Activated CD8-positive, alpha-beta memory T cell treated with anti-CD3 and anti-CD28 coated beads, Interleukin-2, amount 50 U/mL, for 24 hours (primary cell): ENCODE data around the gene ZNF585A.
"Not testable (repeated sequence)": the region's sequence is repeated elsewhere in the genome, so short reads cannot be mapped to it uniquely, and the experiment has no call there.

Source experiments
- DNase-seq: peaks from one replicate; pipeline ENCODE4 v3.0.0-alpha.2; 2020; ENCODE audit errors: extremely low read depth

ZNF585A gene

DNA sequence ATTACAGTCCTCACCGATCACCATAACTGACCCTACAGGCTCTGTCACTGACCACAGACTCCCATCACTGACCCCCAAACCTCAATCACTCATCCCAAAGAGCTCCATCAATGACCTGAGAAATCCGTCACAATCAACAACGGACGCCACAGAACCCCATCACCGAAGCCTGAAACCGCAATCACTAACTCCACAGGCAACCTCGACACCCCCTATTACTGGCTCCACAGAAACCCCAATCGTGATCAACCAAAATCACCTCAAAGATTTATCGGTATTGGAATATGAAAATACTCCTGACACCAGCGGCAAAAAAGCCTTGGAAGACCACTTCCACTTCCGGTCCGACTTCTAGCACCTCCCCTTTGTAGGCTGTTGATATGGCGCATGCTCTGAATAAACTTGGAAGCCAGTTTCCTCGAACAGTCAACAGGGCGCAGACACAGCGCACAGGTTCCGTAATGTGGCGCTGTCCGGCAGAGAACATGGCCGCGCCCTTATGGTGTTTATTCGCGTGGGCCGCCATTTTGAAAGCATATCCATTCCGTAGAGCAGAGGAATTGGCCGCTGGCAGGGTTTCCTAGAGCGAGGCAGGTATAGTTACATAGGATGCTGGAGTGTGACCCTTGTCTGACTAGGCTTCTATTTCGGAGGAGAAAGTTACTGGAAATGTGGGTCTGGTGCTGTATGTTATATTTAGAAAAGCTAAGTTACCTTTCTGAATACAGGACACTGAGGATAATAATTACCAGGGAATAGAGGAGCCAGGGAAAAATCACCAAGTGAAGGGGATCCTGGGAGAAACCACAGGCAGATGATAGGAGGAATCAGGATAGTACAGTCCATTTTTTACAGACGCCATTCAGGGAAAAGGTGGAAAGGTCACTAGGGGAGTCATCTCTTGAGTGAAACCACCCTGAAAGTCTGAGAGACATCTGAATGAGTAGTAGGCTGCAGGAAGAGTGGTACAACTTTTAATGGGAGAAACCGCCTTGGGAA, at the start of gene ZNF585A:
TSS of gene ZNF585A (minus strand) at position 328 of the 999 bp plus-strand sequence. CDS start 2,785 bp downstream, outside the sequence.
- DNase-seq = peak; percentile 72

DNA sequence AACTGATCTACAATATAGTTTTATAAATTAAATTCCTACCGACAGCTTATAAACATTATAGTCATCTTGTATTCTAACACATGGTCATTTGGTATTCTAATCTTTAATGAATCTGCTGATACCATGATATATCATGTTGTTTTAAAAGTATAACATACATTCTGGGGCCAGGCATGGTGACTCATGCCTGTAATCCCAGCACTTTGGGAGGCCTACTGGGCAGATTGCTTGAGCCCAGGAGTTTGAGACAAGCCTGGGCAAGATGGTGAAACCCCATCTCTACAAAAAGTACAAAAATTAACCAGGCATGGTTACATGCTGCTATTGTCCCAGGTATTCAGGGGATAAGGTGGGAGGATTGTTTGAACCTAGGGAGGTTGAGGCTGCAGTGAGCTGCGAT, 48.6 kb upstream of the ZNF585A start:
- no peak for DNase-seq

DNA sequence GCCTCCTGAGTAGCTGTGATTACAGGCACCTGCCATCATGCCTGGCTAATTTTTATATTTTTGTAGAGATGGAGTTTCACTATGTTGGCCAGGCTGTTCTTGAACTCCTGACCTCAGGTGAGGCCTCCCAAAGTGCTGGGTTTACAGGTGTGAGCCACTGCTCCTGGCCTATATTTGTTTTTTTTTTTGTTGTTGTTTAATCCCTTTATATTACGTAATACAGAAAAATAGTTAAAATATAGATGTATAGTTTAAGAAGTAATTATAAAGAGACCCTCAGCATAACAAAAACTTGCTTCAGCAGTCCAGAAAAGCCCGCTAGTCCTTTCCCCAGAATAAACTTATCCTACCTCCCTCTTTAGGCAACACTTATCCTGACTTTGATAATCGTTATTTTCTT, 47.9 kb upstream of the ZNF585A start:
- DNase-seq = no peak

DNA sequence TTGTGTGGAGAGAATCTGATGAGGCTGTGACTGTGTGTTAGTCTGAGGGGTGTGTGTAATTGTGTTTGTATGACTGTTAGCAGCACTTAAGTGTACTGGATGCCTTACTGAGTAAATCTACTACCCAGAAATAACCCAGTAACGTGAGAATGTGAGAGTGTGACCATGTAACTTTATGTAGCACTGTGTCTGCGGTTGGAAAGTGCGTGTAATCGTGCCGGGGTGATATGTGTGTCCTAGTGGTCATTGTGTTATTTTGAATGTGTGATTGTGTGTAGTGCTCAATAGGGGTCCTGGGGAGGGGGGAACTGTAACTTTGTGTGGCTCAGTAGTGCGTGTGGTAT, 46.1 kb upstream of the ZNF585A start:
- DNase-seq = no peak

DNA sequence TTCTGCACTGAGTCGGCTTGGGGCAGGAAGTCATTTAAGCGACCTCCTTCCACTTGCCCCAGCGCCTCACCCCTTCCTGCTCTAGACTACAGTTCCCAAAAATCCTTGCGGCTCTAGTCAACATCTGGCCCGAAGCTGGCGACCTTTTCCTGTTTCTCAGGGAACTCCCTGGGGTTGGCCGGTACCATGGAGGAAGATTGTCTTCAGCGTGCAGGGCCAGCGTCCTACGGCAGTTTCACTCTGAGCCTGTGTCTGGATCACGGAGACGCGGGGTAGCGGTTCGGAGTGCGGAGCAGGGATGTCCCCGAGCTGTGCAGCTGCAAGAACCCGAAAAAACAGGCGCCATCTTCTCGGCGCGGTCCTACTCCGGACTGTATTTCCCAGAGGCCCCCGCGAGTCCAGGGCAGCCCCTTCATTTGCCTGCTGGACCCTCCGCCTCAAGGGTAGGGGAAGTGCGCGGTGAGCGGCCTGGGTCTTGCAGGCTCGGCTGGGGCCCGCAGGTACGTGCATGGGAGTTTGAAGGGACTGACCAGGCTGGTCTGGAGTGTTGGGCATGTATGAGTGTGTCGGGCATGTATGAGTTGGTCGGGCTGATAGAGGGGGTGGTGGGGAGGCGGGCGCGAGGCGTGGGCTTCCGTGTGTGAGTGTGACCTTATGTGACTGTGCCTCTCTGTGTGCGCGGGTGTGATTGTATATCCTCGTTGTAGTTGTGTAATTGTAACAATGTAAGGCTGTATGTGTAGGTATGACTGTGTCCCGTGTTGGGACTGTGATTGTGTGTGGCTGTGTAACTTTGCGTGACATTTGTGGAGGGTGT, 45.5 kb upstream of the ZNF585A start, which contains the start of gene ZNF383:
TSS of gene ZNF383 (plus strand) at position 440 of the 817 bp plus-strand sequence. CDS start 12,240 bp downstream, outside the sequence.
- DNase-seq = peak; percentile 63

DNA sequence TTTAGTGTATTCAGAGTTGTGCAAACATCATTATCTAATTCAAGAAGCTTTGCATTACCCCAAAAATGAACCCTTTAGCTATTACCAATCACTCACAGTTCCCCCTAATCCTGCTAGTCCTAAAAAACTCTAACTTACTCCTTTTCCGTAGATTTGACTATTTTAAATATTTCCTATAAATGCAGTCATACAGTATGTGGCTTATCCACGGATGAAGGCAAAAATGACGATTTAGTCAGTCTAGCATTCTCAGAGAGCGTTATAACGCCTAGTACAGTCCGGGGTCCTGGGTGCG, 44.9 kb upstream of the ZNF585A start:
- no peak for DNase-seq

DNA sequence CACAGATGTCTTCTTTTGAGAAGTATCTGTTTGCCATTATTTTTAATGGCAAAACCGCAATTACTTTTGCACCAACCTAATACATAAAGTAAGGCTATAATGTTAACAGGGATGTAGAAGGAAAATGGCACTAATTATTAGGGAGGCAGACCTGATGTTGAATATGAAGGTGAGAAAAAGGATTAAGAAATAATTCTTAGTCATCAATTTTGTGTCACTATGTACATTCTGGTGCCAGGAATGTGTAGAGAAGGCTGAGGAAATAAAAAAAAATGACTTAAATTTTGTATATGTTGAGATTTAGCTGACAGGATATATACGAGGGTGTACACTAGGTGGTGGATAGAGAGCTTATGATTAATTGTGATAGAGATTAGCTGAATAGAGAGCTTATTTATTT, 25.3 kb upstream of the ZNF585A start:
- DNase-seq = no peak

DNA sequence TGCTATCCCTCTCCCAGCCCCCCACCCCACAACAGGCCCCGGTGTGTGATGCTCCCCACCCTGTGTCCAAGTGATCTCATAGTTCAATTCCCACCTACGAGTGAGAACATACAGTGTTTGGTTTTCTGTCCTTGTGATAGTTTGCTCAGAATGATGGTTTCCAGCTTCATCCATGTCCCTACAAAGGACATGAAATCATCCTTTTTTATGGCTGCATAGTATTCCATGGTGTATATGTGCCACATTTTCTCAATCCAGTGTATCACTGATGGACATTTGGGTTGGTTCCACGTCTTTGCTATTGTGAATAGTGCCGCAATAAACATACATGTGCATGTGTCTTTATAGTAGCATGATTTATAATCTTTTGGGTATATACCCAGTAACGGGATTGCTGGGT, 24.6 kb upstream of the ZNF585A start:
- DNase-seq = not testable (repeated sequence)

DNA sequence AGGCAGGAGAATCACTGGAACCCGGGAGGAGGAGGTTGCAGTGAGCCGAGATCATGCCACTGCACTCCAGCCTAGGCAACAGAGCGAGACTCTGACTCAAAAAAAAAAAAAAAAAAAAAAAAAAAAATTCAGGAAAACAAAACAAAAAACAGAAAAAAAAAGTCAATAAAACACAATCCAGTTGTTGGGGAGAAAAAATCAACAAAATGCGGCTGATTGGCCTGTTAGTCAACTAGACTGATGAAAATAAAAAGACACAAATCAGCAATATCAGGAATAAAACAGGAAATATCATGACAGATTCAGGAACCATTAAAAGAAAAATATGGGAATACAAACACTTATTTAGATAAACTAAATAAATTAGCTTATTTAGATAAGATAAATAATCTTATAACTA, 22.8 kb upstream of the ZNF585A start:
- DNase-seq = not testable (repeated sequence)

DNA sequence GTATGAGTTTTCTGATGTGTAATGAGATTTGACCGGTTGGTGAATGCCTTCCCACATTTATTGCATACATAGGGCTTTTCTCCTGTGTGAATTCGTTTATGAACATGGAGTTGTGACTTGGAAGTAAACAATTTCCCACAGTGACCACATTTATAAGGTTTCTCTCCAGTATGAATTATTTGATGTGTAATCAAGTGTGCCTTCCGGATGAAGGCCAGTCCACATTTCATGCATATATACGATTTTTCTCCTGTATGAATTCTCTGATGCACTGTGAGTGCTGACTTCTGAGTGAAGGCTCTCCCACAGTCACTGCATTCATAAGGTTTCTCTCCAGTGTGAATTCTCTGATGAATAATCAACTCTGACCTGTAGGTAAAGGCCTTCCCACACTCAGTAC, 13.6 kb upstream of the ZNF585A start:
- not testable (repeated sequence) for DNase-seq

DNA sequence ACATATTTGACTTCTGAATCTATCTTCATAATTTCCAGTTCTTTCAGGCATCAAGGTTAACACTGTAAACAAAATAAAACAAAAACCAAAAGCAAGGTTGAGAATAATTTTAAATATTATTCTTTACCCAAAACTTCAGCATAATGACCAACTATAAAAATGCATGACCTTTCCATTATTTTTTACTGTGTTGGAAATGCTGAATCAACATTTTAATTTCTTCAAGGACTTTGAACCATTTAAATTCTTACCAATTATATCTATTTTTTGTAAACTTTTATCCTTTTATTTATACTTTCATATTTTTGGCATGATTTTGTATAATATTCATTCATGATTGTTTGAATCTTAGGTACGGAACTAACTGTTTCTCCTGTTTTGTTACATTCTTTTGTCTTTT, 6.9 kb downstream of the ZNF585A start:
- DNase-seq = no peak

DNA sequence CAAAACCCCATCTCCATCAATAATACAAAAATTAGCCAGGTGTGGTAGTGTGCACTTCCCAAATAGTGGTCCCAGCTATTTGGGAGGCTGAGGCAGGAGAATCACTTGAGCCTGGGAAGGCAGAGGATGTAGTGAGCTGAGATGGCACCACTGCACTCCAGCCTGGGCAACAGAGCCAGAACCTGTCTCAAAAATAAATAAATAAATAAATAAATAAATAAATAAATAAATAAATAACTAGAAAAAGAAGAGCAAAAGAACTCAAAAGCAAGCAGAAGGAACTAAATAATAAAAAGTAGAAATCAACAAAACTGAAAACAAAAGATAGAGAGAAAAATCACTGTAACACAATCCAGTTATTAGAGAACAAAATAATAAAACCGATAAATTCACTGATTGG, 12.3 kb downstream of the ZNF585A start:
- DNase-seq = no peak

DNA sequence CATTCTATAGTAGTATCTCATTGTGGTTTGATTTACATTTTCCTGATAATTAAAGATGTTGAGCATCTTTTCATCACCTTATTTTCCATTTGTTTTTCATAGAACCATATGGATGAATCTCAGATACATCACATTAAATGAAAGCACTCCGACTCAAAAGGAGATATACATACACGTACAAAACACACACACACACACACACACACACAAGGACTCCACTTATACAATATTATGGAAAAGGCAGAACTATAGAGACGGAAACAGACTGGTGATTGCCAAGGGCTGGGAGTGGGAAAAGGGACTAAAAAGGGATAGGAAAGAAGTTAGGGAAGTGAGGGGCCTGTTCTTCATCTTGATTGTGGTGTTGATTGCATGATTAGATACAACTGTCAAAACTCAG, 24.3 kb downstream of the ZNF585A start:
- no peak for DNase-seq

DNA sequence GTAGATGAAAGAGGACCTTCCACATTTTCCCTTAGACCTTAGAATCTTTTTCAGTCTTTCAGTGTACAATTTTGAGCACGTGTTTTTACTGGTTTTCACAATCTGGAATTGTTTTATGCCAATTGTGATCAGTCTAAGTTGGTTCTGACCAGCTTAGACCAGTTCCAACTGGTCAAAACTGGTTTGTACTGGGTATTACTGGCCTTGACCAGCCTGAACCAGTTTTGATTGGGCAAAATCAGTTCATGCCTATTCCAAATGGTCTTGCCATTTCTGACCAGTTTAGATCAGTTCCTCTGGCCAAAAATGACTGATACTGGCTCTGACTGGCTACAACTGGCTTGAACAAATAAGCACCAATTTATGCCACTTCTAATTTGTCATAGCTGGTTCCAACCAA, 36.4 kb downstream of the ZNF585A start:
- no peak for DNase-seq

DNA sequence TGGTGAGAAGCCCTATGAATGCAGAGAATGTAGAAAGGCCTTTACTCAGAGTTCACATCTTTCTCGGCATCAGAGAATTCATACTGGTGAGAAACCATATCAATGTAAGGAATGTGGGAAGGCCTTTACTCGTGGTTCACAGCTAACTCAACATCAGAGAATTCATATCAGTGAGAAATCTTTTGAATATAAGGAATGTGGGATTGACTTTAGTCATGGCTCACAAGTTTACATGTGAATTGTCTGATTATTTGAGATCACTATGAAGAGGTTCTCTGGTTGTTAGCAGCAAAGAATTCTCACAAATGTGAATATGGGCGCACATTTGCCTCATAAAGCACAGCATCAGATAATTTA, 43.7 kb downstream of the ZNF585A start:
- DNase-seq = no peak

DNA sequence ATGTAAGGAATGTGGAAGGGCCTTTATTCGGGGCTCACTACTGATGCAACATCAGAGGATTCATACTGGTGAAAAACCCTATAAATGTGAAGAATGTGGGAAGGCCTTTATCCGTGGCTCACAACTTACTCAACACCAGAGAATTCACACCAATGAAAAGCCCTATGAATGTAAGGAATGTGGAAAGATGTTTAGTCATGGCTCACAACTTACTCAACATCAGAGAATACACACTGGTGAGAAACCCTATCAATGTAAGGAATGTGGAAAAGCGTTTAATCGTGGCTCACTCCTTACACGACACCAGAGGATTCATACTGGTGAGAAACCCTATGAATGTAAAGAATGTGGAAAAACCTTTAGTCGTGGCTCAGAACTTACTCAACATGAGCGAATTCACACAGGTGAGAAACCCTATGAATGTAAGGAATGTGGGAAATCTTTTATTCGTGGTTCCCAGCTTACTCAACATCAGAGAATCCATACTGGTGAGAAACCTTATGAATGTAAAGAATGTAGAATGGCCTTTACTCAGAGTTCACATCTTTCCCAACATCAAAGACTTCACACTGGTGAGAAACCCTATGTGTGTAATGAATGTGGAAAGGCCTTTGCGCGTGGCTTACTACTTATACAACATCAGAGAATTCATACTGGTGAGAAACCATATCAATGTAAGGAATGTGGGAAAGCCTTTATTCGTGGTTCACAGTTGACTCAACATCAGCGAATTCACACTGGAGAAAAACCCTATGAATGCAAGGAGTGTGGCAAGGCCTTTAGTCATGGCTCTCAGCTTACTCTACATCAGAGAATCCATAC, 44.3 kb downstream of the ZNF585A start:
- DNase-seq = no peak

DNA sequence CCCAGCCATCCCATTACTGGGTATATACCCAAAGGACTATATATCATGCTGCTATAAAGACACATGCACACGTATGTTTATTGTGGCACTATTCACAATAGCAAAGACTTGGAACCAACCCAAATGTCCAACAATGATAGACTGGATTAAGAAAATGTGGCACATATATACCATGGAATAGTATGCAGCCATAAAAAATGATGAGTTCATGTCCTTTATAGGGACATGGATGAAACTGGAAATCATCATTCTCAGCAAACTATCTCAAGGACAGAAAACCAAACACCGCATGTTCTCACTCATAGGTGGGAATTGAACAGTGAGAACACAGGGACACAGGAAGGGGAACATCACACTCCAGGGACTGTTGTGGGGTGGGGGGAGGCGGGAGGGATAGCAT, 50.4 kb downstream of the ZNF585A start:
- not testable (repeated sequence) for DNase-seq

DNA sequence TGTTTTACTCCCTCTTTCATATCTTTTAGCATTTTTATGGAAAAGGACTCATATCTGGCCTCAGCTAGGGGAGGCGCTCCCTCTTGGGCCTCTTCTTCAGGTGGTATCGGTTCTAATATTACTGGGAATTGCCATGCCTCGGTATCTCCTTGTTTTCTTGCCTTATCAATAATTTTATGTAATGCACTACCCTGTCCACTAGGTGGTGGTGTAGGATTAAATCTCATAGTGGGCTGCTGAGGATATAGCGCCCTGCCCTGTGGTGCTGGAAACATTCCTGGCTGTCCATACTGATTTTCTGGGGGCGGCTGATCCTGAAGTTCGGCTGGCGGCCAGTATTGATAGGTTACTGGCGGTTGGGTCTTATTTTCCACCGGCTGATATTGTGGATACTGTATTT, 58.5 kb downstream of the ZNF585A start:
- no peak for DNase-seq

DNA sequence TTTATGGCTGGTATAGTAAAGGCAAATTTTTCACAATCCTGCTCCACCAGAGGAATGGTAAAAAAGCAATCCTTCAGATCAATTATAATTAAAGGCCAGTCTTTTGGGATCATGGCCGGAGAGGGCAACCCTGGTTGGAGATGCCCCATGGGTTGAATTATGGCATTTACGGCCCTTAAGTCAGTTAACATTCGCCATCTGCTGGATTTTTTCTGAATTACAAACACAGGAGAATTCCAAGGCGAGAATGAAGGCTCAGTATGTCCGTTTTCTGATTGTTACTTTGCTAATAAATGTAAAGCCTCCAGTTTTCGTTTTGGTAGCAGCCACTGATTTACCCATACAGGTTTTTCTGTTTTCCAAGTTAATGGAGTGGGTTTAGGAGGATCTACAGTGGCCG, 60.7 kb downstream of the ZNF585A start:
- DNase-seq = not testable (repeated sequence)

DNA sequence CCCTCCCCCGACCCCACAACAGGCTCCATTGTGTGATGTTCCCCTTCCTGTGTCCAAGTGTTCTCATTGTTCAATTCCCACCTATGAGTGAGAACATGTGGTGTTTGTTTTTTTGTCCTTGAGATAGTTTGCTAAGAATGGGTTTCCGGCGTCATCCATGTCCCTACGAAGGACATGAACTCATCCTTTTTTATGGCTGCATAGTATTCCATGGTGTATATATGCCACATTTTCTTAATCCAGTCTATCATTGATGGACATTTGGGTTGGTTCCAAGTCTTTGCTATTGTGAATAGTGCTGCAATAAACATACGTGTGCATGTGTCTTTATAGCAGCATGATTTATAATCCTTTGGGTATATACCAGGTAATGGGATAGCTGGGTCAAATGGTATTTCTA, 68.4 kb downstream of the ZNF585A start:
- not testable (repeated sequence) for DNase-seq

DNA sequence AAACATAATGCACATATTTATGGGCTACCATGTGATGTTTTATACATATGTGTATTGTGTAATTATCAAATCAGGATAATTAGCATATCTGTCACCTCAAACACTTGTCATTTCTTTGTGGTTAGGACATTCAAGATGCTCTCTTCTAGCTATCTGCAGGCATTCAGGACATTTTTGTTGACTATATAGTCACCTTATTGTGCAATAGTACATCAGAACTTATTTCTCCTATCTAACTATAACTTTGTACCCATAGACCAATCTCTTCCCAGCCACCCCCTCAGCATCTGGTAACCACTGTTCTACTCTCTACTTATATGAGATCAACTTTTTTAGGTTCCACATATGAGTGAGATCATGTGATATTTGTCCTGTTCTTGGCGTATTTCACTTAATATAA, 73.9 kb downstream of the ZNF585A start:
- DNase-seq = no peak

DNA sequence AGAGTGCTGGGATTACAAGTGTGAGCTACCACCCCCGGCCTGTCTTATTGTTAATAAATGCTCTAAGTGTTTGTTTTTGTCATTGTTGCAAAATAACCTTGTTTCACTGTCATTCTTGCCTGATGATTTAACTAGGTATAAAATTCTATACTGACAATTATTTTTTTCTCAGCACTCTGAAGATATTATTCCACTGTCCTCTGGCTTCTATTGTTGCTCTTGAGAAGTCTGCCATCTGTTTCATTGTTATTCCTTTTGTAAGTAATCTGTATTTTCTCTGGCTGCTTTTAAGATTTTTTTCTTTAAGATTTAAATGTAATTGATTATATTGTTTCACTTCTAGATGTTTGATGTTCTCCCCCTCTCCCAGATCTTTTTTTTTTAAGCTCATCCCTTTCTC, 76.6 kb downstream of the ZNF585A start:
- no peak for DNase-seq
